CD4-positive, alpha-beta T cell treated with Interleukin-6 for 4 hours (primary cell): Measurements from ENCODE around the gene TBX5.
"Not testable (repeated sequence)": the region's sequence is repeated elsewhere in the genome, so short reads cannot be mapped to it uniquely, and the experiment has no call there.

Experiments used
- DNase-seq: peaks from one replicate; pipeline ENCODE4 v3.0.0-alpha.2; 2020; ENCODE audit warnings: mixed read lengths

Gene TBX5

DNA sequence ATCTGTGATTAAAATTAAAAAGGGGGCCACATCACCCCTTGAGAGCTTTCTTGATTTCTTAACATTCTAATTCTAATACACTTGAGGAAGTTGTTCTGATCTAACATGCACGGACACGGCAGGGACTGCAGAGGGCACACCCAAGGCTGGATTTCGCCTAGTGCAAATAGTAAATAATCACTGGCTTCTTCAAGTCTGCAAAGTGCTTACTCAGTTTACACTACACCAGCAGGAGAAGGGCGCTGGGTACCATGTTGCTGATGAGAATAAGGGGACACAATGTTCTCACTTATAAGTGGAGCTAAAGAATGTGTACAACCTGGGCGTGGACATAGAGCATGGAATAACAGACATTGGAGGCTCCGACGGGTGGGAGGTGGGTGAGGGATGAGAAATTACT is 34.2 kb downstream of the TBX5 start:
- DNase-seq = no peak

DNA sequence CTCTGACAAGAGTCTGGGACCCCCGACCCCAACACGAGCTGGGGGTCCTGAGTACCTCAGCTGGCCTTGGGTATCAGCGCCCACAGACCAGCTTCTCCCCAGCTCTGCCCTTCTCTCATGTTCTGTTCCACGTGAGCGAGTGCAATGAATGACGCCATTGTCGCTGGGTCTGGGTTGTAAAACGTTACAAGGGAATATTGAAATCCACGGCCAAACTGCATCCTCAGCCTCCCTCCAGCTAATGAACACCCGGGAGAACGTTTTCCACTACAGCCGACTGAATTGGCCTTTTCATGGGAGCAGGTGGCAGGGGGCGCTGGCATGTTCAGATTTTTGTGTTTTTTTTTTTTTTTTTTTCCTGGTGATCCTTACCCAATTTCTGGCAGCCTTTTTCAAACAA is 34.7 kb downstream of the TBX5 start:
- DNase-seq = no peak

- no peak for DNase-seq
Measured at GRCh38 chr12:114368685-114369452, 37.1 kb downstream of the TBX5 start.

DNA sequence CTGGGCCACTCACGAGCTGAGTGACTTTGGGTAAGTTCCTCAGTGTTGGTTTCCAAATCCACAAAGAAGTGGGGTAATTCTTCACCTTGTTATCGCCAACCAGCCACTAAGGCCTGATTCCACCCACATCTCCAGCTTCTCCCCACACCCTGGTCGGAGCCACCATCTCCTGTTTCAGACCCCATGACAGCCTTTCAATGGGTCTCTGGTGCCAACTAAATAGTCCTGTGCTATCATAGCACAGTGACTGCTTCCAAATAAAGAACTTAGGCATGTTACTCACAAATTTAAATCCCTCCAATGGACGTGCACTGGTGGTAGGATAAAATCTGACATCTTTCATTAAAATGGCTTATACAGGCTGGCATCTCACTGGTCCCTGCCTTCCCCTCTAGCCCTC is 44.0 kb downstream of the TBX5 start:
- no peak for DNase-seq

GRCh38 chr12:114361545-114361944 is 44.4 kb downstream of the TBX5 start:
- no peak for DNase-seq

DNA sequence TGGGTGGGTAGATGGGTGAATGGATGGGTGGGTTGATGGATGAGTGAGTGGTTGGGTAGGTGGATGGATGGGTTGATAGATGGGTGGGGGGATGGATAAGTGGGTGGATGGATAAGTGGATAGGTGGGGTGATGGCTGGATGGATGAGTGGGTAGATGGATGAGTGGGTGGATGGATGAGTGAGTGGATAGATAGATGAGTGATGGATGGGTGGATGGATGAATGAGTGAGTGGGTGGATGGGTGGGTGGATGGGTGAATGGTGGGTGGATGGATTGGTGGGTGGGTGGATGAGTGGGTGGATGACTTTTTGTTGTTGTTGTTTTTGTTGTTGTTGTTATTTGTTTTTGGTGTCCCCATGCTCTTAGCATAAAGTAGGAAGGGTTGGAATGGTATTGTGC is 45.5 kb downstream of the TBX5 start:
- no peak for DNase-seq

DNA sequence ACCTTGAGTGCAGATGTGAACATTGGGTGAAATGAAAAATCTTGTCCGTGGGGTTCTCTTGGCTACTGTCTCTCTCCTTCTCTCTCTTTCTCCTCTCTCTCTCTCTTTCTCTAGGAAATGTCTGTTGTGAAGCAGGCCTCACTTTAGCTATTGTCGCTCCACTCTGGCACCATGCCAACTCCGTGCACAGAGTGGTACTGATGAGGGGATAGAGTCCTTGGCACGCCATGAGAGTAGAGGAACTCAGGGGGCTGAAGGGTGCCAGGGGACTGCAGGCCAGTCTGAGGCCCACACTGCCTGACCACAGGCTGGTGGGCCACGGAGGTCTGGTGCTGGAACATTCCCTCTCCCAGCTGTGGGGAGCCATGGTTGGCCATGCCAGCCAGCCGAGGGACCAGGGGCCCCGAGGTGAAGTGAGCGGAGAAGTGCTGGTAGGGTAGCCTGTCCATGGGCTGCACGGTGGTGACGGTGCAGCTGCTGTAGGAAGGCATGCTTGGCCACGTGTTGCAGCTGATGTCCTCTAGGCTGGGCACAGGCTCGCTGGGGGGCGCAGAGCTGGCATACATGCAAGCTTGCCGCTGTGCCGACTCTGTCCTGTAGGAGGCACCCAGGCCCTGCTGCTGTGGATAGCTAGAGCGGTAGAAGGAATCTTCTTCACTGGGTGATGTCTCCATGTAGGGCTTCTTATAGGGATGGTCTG is 50.4 kb downstream of the TBX5 start:
- DNase-seq = no peak

DNA sequence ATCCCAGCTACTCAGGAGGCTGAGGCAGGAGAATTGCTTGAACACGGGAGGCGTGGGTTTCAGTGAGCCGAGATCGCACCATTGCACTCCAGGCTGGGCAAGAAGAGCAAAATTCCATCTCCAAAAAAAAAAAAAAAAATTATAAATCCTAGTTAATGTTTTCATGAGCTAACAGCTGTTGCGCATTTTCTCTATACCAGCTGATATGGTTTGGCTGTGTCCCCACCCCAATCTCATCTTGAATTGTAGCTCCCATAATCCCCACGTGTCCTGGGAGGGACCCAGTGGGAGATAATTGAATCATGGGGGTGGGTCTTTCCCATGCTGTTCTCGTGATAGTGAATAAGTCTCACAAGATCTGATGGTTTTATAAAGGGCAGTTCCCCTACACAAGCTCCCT is 56.7 kb downstream of the TBX5 start:
- not testable (repeated sequence) for DNase-seq

- DNase-seq = no peak
Measured at GRCh38 chr12:114347861-114348260, 58.1 kb downstream of the TBX5 start.

DNA sequence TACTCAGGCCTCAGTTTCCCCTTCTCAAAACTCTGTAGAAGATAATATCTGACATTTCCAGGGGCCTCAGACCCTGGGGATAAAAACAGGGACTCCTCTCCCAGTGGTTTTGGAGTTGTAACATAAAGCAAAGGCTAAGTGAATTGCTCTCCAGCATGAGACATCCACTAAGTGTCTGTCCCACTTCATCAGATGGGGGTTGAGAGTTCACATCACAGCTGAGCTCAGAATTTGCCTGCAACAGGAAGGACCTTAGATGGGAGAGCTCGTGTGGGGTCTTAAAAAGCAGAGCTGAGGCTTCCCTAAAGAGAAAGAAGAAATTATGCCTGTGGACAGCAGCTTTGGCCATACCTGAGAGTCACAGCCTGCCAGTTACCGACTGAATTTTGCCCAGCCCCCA is 61.1 kb downstream of the TBX5 start:
- DNase-seq = no peak

GRCh38 chr12:114344303-114344663 is 61.7 kb downstream of the TBX5 start:
- no peak for DNase-seq

GRCh38 chr12:114343585-114344302 is 62.2 kb downstream of the TBX5 start:
- no peak for DNase-seq

DNA sequence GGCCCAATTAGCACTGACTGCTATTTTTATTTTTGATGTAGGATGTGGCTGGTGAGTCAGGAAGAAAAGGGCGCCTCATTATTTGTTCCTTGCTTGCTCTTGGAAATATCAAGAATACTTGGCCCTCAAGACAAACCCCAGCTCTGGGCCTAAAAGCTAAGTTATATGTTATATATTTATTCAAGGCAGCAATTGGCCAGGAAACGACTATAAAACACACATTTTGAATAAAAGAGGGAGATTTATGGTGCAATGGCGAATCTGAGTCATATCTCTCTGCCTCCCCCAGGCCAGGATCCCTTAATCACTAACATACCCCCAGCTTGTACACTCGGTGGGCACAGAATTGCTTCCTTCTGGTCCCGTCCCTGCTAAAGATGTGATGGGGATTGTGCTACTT is 63.3 kb downstream of the TBX5 start:
- no peak for DNase-seq

- no peak for DNase-seq
Measured at GRCh38 chr12:114341635-114342034, 64.3 kb downstream of the TBX5 start.

- DNase-seq = no peak
Measured at GRCh38 chr12:114340231-114340630, 65.7 kb downstream of the TBX5 start.

- DNase-seq = no peak
Measured at GRCh38 chr12:114339626-114340025, 66.3 kb downstream of the TBX5 start.

- DNase-seq = no peak
Measured at GRCh38 chr12:114335607-114336006, 70.3 kb downstream of the TBX5 start.

- no peak for DNase-seq
Measured at GRCh38 chr12:114334395-114334794, 71.5 kb downstream of the TBX5 start.

DNA sequence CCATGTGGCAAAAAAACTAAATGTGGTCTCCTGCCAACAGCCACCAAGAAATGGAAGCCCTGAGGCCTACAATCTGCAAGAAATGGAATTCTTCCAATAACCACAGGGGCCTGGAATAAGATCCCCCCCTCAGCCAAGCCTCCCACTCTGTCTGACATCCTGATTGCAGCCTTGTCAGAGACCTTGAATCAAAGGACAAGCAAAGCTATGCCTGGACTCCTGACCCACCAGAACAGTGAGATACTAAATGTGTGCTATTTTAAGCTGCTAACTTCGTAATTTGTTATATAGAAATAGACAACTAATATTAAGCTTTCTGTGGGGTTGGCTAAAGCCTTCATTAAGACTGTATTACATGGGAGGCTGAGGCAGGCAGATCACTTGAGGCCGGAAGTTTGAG is 77.7 kb downstream of the TBX5 start:
- no peak for DNase-seq

DNA sequence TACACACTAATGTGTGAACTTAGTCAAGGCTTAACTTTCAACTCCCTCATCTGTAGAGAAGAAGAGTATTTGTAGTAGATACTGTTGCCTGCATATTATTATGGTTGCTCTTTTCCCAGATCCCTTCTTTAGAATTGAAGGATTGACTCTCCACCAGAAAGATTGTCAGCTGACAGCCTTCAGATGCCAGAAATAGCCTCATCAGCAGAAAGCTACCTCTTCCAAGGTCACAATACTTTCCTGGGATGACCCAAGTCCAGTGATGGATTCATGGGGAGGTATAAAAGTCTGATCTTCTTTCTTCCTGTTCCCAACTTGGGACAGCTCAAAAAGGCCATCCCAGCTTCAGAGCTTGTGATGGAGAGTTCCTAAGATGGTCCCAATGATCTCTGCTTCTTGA is 78.2 kb downstream of the TBX5 start:
- no peak for DNase-seq

- no peak for DNase-seq
Measured at GRCh38 chr12:114321524-114321923, 84.4 kb downstream of the TBX5 start.

- no peak for DNase-seq
Measured at GRCh38 chr12:114320968-114321367, 85.0 kb downstream of the TBX5 start.

DNA sequence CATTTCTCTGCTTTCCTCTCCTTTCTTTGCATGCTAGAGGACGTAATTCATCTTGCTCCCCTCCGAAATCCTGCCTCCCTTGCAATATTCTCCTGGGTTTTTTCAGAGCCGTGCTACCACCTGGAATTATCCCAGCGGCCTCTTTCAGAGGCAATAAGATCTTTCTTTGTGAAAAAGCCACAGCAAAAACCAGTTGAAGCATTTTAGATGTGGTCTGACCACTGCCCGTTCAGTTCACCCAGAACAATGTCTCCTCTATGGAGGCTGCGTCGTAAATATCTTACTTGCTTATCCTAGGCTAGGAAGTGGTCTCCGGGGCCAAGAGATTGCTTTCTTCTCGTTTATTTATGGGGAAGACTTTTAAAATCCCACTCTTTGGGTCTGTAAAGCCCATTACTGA is 85.8 kb downstream of the TBX5 start:
- DNase-seq = no peak

GRCh38 chr12:114319422-114319821 is 86.5 kb downstream of the TBX5 start:
- no peak for DNase-seq
